Ascending aorta (tissue), 2 donors: Measurements from ENCODE around the gene POC1A. TPM values are rescaled to one million over a fixed set of nuclear protein-coding genes. Genes with fewer than 3 reads are reported as not detected.

ENCODE experiments used
- DNase-seq, 2 donors: peaks; one replicate each; pipeline ENCODE4 v3.0.0-alpha.2; 2019; ENCODE audit warnings: low spot score in 2 of 2
- H3K27ac ChIP-seq, 2 donors: fragments of 200-600 bp; sonication (generic); one replicate each; pipeline ENCODE4 v1.5.1; 2016 to 2017; ENCODE audit warnings: mild to moderate bottlenecking in 1 of 2
- H3K27me3 ChIP-seq: fragments of 200-600 bp; sonication (generic); one replicate; pipeline ENCODE4 v1.5.1; 2017
- H3K36me3 ChIP-seq, 2 donors: fragments of 200-600 bp; sonication (generic); one replicate each; pipeline ENCODE4 v1.5.1; 2016
- H3K4me1 ChIP-seq, 2 donors: fragments of 200-600 bp; sonication (generic); one replicate each; pipeline ENCODE4 v1.5.1; 2016 to 2017; ENCODE audit warnings: mild to moderate bottlenecking in 1 of 2
- H3K4me3 ChIP-seq, 2 donors: fragments of 200-600 bp; sonication (generic); one replicate each; pipeline ENCODE4 v1.5.1; 2016 to 2017; ENCODE audit warnings: mild to moderate bottlenecking in 1 of 2
- H3K9me3 ChIP-seq, 2 donors: fragments of 200-600 bp; sonication (generic); one replicate each; pipeline ENCODE4 v1.5.1; 2016
- intact Hi-C: fragments of 100-400 bp; cut with DNase I; formaldehyde crosslinking; loops from one replicate; pipeline ENCODE4 v1.15.1; 2023
- total RNA-seq: library from RNA; depleted of rRNA; stranded (reverse); fragments of >200 nt; gene quantifications from one replicate; pipeline ENCODE4 v1.1.0, GENCODE V29; 2016
- TF ChIP-seq, protein P1 (sequence below), 3 experiments: fragments of 200-600 bp in 2 of 3; fragments of 450-650 bp in 1 of 3; sonication (generic) in 2 of 3; IDR thresholded peaks; one replicate each; pipeline ENCODE4 v1.5.1; 2016 to 2019; ENCODE audit warnings: antibody characterized with exemption in 3 of 3, mild to moderate bottlenecking in 1 of 3, moderate library complexity in 1 of 3

The POC1A gene
- total RNA-seq, 1 donor from 2014 or later, result not detected

DNA sequence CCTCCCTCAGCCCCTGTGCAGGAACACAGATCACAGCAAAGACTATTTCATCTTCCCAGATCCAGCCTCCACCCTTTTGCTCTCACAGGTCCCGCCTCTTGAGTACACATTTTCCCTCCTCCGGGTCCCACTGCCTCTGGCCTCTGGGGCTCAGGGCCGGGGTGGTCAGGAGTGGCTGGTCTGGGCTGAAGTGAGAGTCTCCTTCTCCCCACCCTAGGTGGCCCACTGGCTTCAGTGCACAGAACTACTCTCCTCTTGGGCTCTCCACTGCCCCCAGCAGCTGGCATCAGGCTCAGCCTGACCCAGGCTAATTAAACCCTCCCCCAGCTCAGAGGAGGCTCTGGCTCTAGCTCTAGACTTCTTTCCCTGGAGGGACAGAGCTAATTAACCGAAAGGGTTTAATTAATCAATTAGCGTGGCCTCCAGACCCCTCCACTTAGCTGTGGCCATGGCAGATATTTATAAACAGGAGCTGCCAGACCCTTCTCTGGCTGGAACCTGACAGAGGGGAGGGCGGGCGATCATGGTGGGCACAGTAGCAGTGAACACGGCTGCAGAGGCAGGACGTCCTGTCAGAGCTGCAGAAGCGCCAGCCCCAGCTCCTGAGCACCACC lies 113.0 kb downstream of the POC1A start:
- TF ChIP-seq, protein P1, sequence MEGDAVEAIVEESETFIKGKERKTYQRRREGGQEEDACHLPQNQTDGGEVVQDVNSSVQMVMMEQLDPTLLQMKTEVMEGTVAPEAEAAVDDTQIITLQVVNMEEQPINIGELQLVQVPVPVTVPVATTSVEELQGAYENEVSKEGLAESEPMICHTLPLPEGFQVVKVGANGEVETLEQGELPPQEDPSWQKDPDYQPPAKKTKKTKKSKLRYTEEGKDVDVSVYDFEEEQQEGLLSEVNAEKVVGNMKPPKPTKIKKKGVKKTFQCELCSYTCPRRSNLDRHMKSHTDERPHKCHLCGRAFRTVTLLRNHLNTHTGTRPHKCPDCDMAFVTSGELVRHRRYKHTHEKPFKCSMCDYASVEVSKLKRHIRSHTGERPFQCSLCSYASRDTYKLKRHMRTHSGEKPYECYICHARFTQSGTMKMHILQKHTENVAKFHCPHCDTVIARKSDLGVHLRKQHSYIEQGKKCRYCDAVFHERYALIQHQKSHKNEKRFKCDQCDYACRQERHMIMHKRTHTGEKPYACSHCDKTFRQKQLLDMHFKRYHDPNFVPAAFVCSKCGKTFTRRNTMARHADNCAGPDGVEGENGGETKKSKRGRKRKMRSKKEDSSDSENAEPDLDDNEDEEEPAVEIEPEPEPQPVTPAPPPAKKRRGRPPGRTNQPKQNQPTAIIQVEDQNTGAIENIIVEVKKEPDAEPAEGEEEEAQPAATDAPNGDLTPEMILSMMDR (IDR thresholded peaks at IDR 0.05), result peak in 1 of 3 experiments; percentile 38
- no peaks in the 10 kb centered on the region for H3K36me3 ChIP-seq
- peak overlapping the region; percentile 55 to 74 for H3K27ac ChIP-seq
- DNase-seq, result no peak
- intact Hi-C loops, result no loop called here
- no peak overlapping the region for H3K4me3 ChIP-seq
- H3K27me3 ChIP-seq, result no peaks in the 10 kb centered on the region
- H3K4me1 ChIP-seq, result peaks cover 8 to 17% of the 10 kb centered on the region in 2 donors
- H3K9me3 ChIP-seq, result no peaks in the 10 kb centered on the region

DNA sequence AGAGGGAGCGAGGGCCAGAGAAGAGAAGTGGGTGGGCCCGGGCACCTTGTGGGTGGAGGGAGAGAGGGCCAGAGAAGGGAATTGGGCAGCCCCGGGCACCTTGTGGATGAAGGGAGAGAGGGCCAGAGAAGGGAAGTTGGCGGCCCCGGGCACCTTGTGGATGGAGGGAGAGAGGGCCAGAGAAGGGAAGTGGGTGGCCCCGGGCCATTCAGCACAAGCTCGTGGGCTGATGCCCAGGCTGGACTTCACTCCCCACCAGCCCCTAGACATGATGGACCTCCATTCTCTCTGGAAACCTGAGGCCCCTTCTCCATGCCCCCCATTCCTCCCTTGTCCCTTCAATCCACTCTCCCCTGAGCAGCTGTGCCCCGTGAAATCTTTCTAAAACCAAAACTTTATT lies 113.6 kb downstream of the POC1A start:
- no peak for DNase-seq
- no peaks in the 10 kb centered on the region for H3K27me3 ChIP-seq
- TF ChIP-seq, protein P1 (IDR thresholded peaks at IDR 0.05), result no peak
- intact Hi-C loops, result loop anchor here (1.0 kb wide), 1 partner anchor 21 kb away; no protein-coding TSS in a partner anchor
- peaks cover 4 to 13% of the 10 kb centered on the region in 2 donors for H3K4me1 ChIP-seq
- H3K9me3 ChIP-seq, result no peaks in the 10 kb centered on the region
- peak overlapping the region; percentile 55 to 74 for H3K27ac ChIP-seq
- H3K36me3 ChIP-seq, result no peaks in the 10 kb centered on the region
- H3K4me3 ChIP-seq, result no peak overlapping the region

DNA sequence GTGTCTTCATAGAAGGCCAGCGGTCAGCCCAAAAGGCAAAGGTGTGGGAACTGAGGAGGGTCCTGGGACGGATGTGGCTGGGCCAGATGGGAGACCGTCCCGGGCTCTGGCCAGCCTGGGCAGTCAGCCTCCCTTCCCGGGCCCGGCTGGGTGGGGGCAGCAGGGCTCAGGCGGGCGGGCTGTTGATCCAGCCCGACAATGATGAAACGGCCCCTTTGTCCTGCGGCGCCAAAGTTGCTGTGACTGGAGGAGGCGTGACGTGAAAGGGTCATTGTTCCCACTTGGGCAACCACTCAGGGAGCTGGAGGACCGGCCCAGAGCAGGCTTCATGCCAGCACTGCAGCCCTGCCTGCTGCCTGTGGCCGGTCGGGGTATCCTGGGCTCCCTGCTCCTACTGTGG lies 114.4 kb downstream of the POC1A start:
- intact Hi-C loops, result loop anchor here (1.0 kb wide), 1 partner anchor 21 kb away; no protein-coding TSS in a partner anchor
- TF ChIP-seq, protein P1 (IDR thresholded peaks at IDR 0.05), result no peak
- Histone ChIP-seq H3K4me3 (peak overlapping the region in 1 of 2 donors; percentile 10), H3K4me1 (peaks cover 4 to 10% of the 10 kb centered on the region in 2 donors), H3K27ac (peak overlapping the region; percentile 55 to 74), H3K36me3 (no peaks in the 10 kb centered on the region), H3K9me3 (no peaks in the 10 kb centered on the region), H3K27me3 (no peaks in the 10 kb centered on the region)
- DNase-seq, result peak; percentile 48 to 93

DNA sequence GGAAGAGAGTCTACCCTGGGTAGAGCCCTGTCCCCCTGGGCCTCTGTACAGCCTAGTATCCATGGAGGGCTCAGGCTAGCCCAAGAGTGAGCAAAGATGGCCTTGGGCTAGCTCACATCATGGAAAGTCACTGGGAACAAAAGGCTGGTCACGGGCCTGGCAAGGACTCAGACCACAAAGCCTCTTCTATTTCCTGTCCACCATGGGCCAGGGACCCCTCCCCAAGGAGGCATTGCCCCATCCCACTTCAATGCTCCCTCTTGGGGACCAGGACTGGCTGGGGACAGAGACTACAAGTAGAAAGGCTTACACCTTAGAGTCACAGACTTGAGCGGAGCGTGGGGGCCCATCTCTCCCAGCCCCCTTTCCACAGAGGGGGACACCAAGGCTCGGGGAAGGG lies 114.8 kb downstream of the POC1A start:
- intact Hi-C loops, result no loop called here
- peaks cover 4 to 10% of the 10 kb centered on the region in 2 donors for H3K4me1 ChIP-seq
- H3K4me3 ChIP-seq, result no peak overlapping the region
- H3K27ac ChIP-seq, result peak overlapping the region; percentile 53 to 74
- H3K9me3 ChIP-seq, result no peaks in the 10 kb centered on the region
- no peak for DNase-seq
- TF ChIP-seq, protein P1 (IDR thresholded peaks at IDR 0.05), result no peak
- H3K27me3 ChIP-seq, result no peaks in the 10 kb centered on the region
- no peaks in the 10 kb centered on the region for H3K36me3 ChIP-seq

DNA sequence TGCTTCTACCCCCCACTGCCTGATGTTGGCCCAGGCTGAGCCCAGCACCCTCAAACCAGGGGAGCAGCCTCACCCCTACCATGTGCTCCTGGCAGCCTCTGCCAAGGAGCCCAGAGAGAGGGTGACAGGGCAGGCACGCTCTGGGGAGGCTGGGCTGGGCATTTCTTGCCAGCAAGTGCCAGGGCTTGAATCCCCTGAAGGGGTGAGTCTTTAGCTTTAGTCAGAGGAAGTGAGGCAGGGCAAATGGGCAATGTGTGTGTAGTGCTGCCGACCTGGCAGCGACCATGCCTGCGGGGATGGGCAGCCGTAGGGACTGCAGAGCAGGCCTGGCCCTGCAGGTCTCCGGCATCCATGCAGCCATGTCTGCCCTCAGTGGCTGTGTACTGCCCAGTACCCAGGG lies 116.0 kb downstream of the POC1A start:
- no peaks in the 10 kb centered on the region for H3K36me3 ChIP-seq
- no peaks in the 10 kb centered on the region for H3K9me3 ChIP-seq
- no peak for DNase-seq
- H3K4me3 ChIP-seq, result no peak overlapping the region
- H3K27me3 ChIP-seq, result no peaks in the 10 kb centered on the region
- peak overlapping the region in 1 of 2 donors; percentile 3 for H3K27ac ChIP-seq
- TF ChIP-seq, protein P1 (IDR thresholded peaks at IDR 0.05), result no peak
- peaks cover 4 to 10% of the 10 kb centered on the region in 2 donors for H3K4me1 ChIP-seq
- intact Hi-C loops, result no loop called here
